Activated CD8-positive, alpha-beta T cell treated with anti-CD3 and anti-CD28 coated beads, Interleukin-2, amount 10 ng/mL, durations not matched to agents 7 days and 5 days (primary cell): ENCODE data around the gene LRSAM1. TPM values are rescaled to one million over a fixed set of nuclear protein-coding genes. Genes with fewer than 3 reads are reported as not detected.

Experiments
- total RNA-seq, 2 experiments: library from RNA; stranded (reverse); gene quantifications; one replicate each; pipeline ENCODE4 v1.2.3, GENCODE V29; 2021

Gene LRSAM1
- total RNA-seq, 2 experiments from 2014 or later = 17.8 to 18.0 TPM

Other genes starting within 250 kb of the LRSAM1 start
- 1 to 10 TPM; 1.3 to 1.9 TPM for gene GARNL3, start 186.7 kb upstream of the LRSAM1 start, total RNA-seq
- gene SLC2A8, start 54.3 kb upstream of the LRSAM1 start, total RNA-seq = 1 to 10 TPM; 5.6 to 7.2 TPM
- gene ZNF79, start 27.1 kb upstream of the LRSAM1 start, total RNA-seq = 10 to 100 TPM; 11.3 to 12.1 TPM
- gene RPL12, start 104 bp upstream of the LRSAM1 start, total RNA-seq = 1,000 to 10,000 TPM; 1,248 to 1,328 TPM
- 10 to 100 TPM; 24.2 to 25.3 TPM for gene STXBP1, start 160.8 kb downstream of the LRSAM1 start, total RNA-seq